Neural progenitor cell (in vitro differentiated cells): ENCODE data around the gene SENP2.

Experiments
- EZH2 ChIP-seq: fragments of 200-600 bp; sonication (generic); IDR thresholded peaks from 2 replicates; pipeline ENCODE4 v1.6.1; 2017; ENCODE audit warnings: antibody characterized with exemption, mild to moderate bottlenecking, moderate library complexity
- TF ChIP-seq, protein P1 (sequence below): fragments of 200-600 bp; sonication (generic); IDR thresholded peaks from 2 replicates; pipeline ENCODE4 v1.5.1; 2017; ENCODE audit warnings: antibody characterized with exemption, mild to moderate bottlenecking

DNA sequence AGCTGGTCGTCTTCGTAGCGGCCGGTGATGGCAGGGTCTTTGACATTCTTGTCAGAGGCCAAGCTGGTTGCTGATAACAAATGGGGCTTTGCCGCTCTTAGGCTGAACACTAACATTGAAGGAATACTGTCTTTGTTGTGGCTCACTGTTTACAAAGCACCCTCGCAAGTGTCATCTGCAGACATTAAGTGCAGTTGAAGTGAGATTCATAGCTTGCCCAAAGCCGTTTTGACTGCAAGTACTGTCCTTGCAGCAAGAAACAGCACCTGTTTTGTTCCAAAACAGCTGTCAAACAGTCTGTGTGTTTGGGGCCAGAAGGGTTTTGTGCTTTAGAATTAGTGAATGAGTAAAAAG is 568 bp downstream of the SENP2 start:
- no peak for TF ChIP-seq EZH2
- TF ChIP-seq, protein P1, sequence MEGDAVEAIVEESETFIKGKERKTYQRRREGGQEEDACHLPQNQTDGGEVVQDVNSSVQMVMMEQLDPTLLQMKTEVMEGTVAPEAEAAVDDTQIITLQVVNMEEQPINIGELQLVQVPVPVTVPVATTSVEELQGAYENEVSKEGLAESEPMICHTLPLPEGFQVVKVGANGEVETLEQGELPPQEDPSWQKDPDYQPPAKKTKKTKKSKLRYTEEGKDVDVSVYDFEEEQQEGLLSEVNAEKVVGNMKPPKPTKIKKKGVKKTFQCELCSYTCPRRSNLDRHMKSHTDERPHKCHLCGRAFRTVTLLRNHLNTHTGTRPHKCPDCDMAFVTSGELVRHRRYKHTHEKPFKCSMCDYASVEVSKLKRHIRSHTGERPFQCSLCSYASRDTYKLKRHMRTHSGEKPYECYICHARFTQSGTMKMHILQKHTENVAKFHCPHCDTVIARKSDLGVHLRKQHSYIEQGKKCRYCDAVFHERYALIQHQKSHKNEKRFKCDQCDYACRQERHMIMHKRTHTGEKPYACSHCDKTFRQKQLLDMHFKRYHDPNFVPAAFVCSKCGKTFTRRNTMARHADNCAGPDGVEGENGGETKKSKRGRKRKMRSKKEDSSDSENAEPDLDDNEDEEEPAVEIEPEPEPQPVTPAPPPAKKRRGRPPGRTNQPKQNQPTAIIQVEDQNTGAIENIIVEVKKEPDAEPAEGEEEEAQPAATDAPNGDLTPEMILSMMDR: no peak
